HTERT RPE-1 (cell line): ENCODE measurements around the gene UBE2N.

Experiments
- in situ Hi-C: fragments of 300-500 bp; cut with MboI; formaldehyde crosslinking; loops from 4 replicates; pipeline ENCODE4 v1.14.3; 2020; ENCODE audit warnings: low sequenced_read_pairs

The UBE2N gene

GRCh38 chr12:93361151-93361919, 80.4 kb downstream of the UBE2N start:
- in situ Hi-C loops = no loop called here

- in situ Hi-C loops = no loop called here
These were observed 81.1 kb downstream of the UBE2N start for GRCh38 chr12:93360688-93361087.

- in situ Hi-C loops = no loop called here
These were observed 82.9 kb downstream of the UBE2N start for GRCh38 chr12:93358821-93359220.

GRCh38 chr12:93358058-93358457, 83.7 kb downstream of the UBE2N start:
- in situ Hi-C loops = no loop called here

GRCh38 chr12:93356214-93356613, 85.5 kb downstream of the UBE2N start:
- in situ Hi-C loops = no loop called here
